Retinal pigment epithelial cell (primary cell): ENCODE data around the gene MIEF1.

Experiments
- DNase-seq: peaks from one replicate; pipeline ENCODE4 v3.0.0-alpha.2; 2010; ENCODE audit warnings: low read depth
- H3K4me3 ChIP-seq: 2 replicates; pipeline ENCODE4 v1.5.1; 2011; ENCODE audit warnings: mild to moderate bottlenecking, low read length, control low read depth, moderate library complexity
- TF ChIP-seq, protein P1 (sequence below): conservative IDR thresholded peaks from 2 replicates; pipeline ENCODE4 v1.5.1; 2011; ENCODE audit warnings: low read depth, low read length, control low read depth, inconsistent platforms

MIEF1 gene

DNA sequence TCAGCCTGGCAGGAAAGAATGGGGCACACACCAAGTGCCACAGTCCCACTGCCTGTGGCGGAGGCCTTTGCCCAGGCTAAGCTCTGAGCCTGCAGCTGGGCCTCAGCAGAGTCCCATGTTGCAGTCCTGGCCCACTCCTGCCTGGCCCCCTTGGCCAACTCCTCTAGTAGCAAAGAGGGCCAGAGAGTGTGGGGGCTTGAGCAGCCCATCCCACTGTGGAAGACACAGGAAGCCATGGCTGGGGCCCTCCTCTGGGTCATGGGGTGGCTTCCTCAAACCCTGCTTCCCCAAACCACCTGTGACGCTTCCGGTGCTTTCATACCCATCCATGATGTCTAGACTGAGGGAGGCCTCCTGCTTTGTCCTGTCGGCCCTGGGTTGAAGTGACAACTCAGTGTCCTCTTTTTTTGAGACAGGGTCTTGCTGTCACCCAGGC is 24.7 kb downstream of the MIEF1 start:
- TF ChIP-seq, protein P1, sequence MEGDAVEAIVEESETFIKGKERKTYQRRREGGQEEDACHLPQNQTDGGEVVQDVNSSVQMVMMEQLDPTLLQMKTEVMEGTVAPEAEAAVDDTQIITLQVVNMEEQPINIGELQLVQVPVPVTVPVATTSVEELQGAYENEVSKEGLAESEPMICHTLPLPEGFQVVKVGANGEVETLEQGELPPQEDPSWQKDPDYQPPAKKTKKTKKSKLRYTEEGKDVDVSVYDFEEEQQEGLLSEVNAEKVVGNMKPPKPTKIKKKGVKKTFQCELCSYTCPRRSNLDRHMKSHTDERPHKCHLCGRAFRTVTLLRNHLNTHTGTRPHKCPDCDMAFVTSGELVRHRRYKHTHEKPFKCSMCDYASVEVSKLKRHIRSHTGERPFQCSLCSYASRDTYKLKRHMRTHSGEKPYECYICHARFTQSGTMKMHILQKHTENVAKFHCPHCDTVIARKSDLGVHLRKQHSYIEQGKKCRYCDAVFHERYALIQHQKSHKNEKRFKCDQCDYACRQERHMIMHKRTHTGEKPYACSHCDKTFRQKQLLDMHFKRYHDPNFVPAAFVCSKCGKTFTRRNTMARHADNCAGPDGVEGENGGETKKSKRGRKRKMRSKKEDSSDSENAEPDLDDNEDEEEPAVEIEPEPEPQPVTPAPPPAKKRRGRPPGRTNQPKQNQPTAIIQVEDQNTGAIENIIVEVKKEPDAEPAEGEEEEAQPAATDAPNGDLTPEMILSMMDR = no peak
- DNase-seq = no peak

DNA sequence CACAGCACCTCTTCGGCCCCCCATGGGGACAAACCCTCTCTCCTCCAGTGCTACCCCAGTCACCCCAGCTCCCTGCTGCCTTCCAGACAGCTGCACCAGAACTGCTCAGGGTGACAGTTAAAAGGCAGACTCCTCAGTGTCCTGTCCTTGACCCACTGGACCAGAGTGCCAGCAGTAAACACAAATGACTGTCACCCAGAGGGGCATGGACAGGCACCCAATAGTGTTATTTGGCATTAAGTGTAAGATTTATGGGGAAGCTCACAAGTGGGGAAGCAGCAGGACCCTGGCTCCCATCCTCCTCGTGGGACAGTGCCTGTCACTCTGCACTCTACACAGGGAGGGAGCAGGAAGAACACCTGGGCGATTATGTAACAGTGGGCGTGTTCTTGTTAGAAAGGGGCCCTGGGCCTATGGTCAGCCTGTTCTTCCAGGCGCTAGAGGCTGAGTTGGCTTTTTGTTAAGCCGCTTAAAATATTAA is 25.4 kb downstream of the MIEF1 start:
- H3K4me3 ChIP-seq = no peak overlapping the region
- DNase-seq = peak; percentile 74
- TF ChIP-seq, protein P1 = no peak

More for the DNA sequence above, 24.7 kb downstream of the MIEF1 start:
- H3K4me3 ChIP-seq = no peak overlapping the region

GRCh38 chr22:39528080-39528661 is 26.1 kb downstream of the MIEF1 start:
- DNase-seq = no peak
- H3K4me3 ChIP-seq = no peak overlapping the region
- TF ChIP-seq, protein P1 = no peak

- TF ChIP-seq, protein P1 = peak; percentile 99
- peak overlapping the region; percentile 11 for H3K4me3 ChIP-seq
- DNase-seq = peak; percentile 70
Measured at GRCh38 chr22:39528681-39529486, 26.8 kb downstream of the MIEF1 start.

- TF ChIP-seq, protein P1 = no peak
- DNase-seq = no peak
- no peak overlapping the region for H3K4me3 ChIP-seq
Measured at GRCh38 chr22:39529487-39529851, 27.4 kb downstream of the MIEF1 start.

DNA sequence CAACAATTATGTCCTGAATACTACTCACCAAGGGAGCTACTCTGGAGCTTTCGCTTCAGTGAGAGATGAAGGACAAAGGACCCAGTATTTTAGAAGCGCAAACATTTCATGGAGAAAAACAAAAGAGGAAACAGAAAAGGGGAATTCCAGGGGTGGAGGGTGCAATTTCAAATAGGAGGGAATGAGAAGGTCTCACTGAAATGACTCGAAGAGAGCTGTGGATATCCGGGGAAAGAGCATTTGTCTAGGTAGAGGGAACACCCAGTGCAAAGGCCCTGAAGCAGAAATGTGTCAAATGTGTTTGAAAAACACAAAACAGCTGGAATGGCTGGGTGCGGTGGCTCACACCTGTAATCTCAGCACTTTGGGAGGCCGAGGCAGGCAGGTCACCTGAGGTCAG is 28.0 kb downstream of the MIEF1 start:
- no peak for DNase-seq
- H3K4me3 ChIP-seq = no peak overlapping the region
- TF ChIP-seq, protein P1 = no peak

DNA sequence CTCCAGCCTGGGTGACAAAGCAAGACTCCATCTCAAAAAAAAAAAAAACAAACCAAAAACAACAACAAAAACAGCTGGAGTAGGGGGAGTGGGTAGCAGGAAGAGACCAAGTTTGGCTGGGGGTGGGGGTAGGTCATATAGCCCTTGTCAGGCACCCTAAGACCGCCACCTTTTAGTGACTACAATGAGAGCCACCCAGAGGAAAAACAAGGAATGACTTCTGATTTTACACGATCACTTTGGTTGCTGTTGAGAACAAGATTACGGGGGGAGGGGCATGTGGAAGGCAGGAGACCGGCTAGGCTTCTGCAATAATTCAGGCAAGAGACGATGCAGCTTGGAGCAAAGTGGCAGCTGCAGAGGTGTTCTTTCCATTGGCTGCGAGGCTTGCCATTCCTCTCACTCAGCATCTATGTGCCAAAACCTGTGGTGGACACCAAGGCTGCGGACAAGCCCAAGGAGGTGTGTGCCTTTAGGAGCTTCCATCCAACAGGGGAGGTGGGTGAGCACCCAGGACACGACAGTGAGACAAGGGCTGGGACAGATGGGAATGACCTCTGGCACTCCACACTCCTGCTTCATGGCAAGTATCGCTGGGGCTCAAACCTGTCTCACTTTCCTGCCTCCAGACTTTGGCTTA is 28.7 kb downstream of the MIEF1 start:
- DNase-seq = no peak
- TF ChIP-seq, protein P1 = peak; percentile 34
- no peak overlapping the region for H3K4me3 ChIP-seq
